Liver (tissue), 9 donors: ENCODE results near the gene CD247. TPM values are rescaled to one million over a fixed set of nuclear protein-coding genes. Genes with fewer than 3 reads are reported as not detected.

Experiments used
- DNase-seq: peaks from one replicate; pipeline ENCODE4 v3.0.0-alpha.2; 2017; ENCODE audit warnings: low spot score
- H3K27ac ChIP-seq, 2 donors: one replicate each; pipeline ENCODE4 v1.7.0; 2013; ENCODE audit warnings: inconsistent platforms in 2 of 2, low read length in 2 of 2, control low read depth in 1 of 2, low read depth in 1 of 2, mild to moderate bottlenecking in 1 of 2
- H3K27me3 ChIP-seq, 4 donors: one replicate each; pipeline versions ENCODE4 v1.6.1 to v1.7.0; 2013; ENCODE audit warnings: low read length in 3 of 4, inconsistent platforms in 1 of 4, mild to moderate bottlenecking in 1 of 4, moderate library complexity in 1 of 4; ENCODE audit not compliant: control insufficient read depth in 4 of 4, insufficient read depth in 4 of 4
- H3K36me3 ChIP-seq, 4 donors: one replicate each; pipeline versions ENCODE4 v1.6.1 to v1.7.0; 2013; ENCODE audit warnings: low read length in 3 of 4, mild to moderate bottlenecking in 3 of 4, low read depth in 1 of 4, moderate library complexity in 1 of 4; ENCODE audit not compliant: control insufficient read depth in 4 of 4, insufficient read depth in 3 of 4
- H3K4me1 ChIP-seq, 4 donors: one replicate each; pipeline versions ENCODE4 v1.6.1 to v1.7.0; 2013; ENCODE audit warnings: low read length in 3 of 4, mild to moderate bottlenecking in 3 of 4, moderate library complexity in 1 of 4; ENCODE audit not compliant: control insufficient read depth in 4 of 4, insufficient read depth in 4 of 4
- H3K4me3 ChIP-seq, 3 donors: one replicate each; pipeline versions ENCODE4 v1.6.1 to v1.7.0; 2013; ENCODE audit warnings: low read length in 3 of 3, control low read depth in 1 of 3, low read depth in 1 of 3, mild to moderate bottlenecking in 1 of 3
- H3K9ac ChIP-seq, 2 donors: one replicate each; pipeline ENCODE4 v1.7.0; 2013; ENCODE audit warnings: low read length in 2 of 2, mild to moderate bottlenecking in 2 of 2, moderate library complexity in 2 of 2, control low read depth in 1 of 2, low read depth in 1 of 2
- H3K9me3 ChIP-seq, 4 donors: one replicate each; pipeline versions ENCODE4 v1.6.1 to v1.7.0; 2013; ENCODE audit warnings: low read length in 3 of 4; ENCODE audit not compliant: control insufficient read depth in 4 of 4
- ATF3 ChIP-seq: IDR thresholded peaks from 2 replicates; pipeline ENCODE4 v1.6.1; 2016; ENCODE audit warnings: antibody characterized with exemption
- CTCF ChIP-seq: fragments of 150-350 bp; IDR thresholded peaks from 2 replicates; pipeline ENCODE4 v1.5.1; 2017; ENCODE audit warnings: improper control_type of control experiment, low read depth, low read length; ENCODE audit not compliant: missing input control
- EGR1 ChIP-seq, 2 donors: IDR thresholded peaks; 2 replicates each; pipeline ENCODE4 v1.6.1; 2016 to 2018; ENCODE audit warnings: antibody characterized with exemption in 2 of 2, low read depth in 2 of 2
- FOXA1 ChIP-seq: IDR thresholded peaks from 2 replicates; pipeline ENCODE4 v1.6.1; 2016; ENCODE audit warnings: antibody characterized with exemption
- FOXA2 ChIP-seq: IDR thresholded peaks from 2 replicates; pipeline ENCODE4 v1.6.1; 2016; ENCODE audit warnings: antibody characterized with exemption
- HNF4G ChIP-seq: IDR thresholded peaks from 2 replicates; pipeline ENCODE4 v1.6.1; 2016; ENCODE audit warnings: antibody characterized with exemption
- JUND ChIP-seq, 2 donors: IDR thresholded peaks; 2 replicates each; pipeline ENCODE4 v1.6.1; 2016; ENCODE audit warnings: antibody characterized with exemption in 2 of 2
- MAX ChIP-seq: IDR thresholded peaks from 2 replicates; pipeline ENCODE4 v1.6.1; 2016; ENCODE audit warnings: antibody characterized with exemption
- NR2F2 ChIP-seq: IDR thresholded peaks from 2 replicates; pipeline ENCODE4 v1.6.1; 2016; ENCODE audit warnings: antibody characterized with exemption
- RAD21 ChIP-seq, 2 donors: IDR thresholded peaks; 2 replicates each; pipeline ENCODE4 v1.6.1; 2016; ENCODE audit warnings: antibody characterized with exemption in 2 of 2, mild to moderate bottlenecking in 2 of 2
- RXRA ChIP-seq, 2 donors: IDR thresholded peaks; 2 replicates each; pipeline ENCODE4 v1.6.1; 2017 to 2018; ENCODE audit warnings: antibody characterized with exemption in 2 of 2, mild to moderate bottlenecking in 1 of 2
- SP1 ChIP-seq: IDR thresholded peaks from 2 replicates; pipeline ENCODE4 v1.6.1; 2018; ENCODE audit warnings: antibody characterized with exemption, mild to moderate bottlenecking
- TAF1 ChIP-seq: conservative IDR thresholded peaks from 2 replicates; pipeline ENCODE4 v1.6.1; 2016; ENCODE audit warnings: antibody characterized with exemption, mild to moderate bottlenecking
- YY1 ChIP-seq: IDR thresholded peaks from 2 replicates; pipeline ENCODE4 v1.6.1; 2016; ENCODE audit warnings: antibody characterized with exemption, mild to moderate bottlenecking
- ZBTB33 ChIP-seq: IDR thresholded peaks from 2 replicates; pipeline ENCODE4 v1.6.1; 2016; ENCODE audit warnings: antibody characterized with exemption
- WGBS: extraction: QIAGEN DNeasy Blood & Tissue Kit; methylation state at CpG from one replicate; pipeline ENCODE4 v1.1.7; 2013; 5-methylcytosine and 5-hydroxymethylcytosine counted together
- polyA plus RNA-seq, 2 donors: library from polyadenylated mRNA; stranded (reverse) in 1 of 2; unstranded in 1 of 2; fragments of 200-250 nt in 1 of 2; fragments of >200 nt in 1 of 2; fragmentation: Nextera tagmentation in 1 of 2; extraction: Ambion mirVana in 1 of 2; gene quantifications; one replicate each; pipeline versions ENCODE4 v1.2.1 to v1.2.3, GENCODE V29; 2013 to 2015
- total RNA-seq, 2 donors: library from RNA; depleted of rRNA; stranded (reverse); fragments of >200 nt; gene quantifications; one replicate each; pipeline ENCODE4 v1.2.3, GENCODE V29; 2014
- donor health status: healthy.
- donor health status: healthy.
- donor health status: healthy.
- donor health status: healthy.
- donor health status: healthy.

The CD247 gene
- total and polyA plus RNA-seq, 4 donors = 0.61 to 2.2 (median 1.6) TPM

GRCh38 chr1:167504467-167504827, 13.9 kb downstream of the CD247 start:
- Histone ChIP-seq H3K27ac (no peak overlapping the region), H3K9me3 (no peaks in the 10 kb centered on the region), H3K27me3 (peaks cover 0 to 7% (median 0%) of the 10 kb centered on the region in 4 donors), H3K4me1 (no peaks in the 10 kb centered on the region), H3K9ac (no peak overlapping the region), H3K36me3 (no peaks in the 10 kb centered on the region), H3K4me3 (no peak overlapping the region)
- TF ChIP-seq RAD21 (IDR thresholded peaks at IDR 0.05) = no peak
- no peak for TF ChIP-seq MAX
- TF ChIP-seq CTCF = no peak
- TF ChIP-seq ATF3 = no peak
- TF ChIP-seq FOXA1 = no peak
- TF ChIP-seq JUND (IDR thresholded peaks at IDR 0.05) = no peak
- no peak for TF ChIP-seq EGR1 (IDR thresholded peaks at IDR 0.05; ENCODE audit: low read depth in 2 of 2)
- TF ChIP-seq NR2F2 = no peak
- no peak for TF ChIP-seq YY1
- TF ChIP-seq HNF4G = no peak
- TF ChIP-seq ZBTB33 = no peak
- no peak for TF ChIP-seq TAF1
- TF ChIP-seq SP1 = no peak
- TF ChIP-seq RXRA (IDR thresholded peaks at IDR 0.05) = no peak
- TF ChIP-seq FOXA2 = no peak
- WGBS = 64% methylated on average over 3 of the region's 3 CpGs
- DNase-seq = no peak

- H3K27ac ChIP-seq = no peak overlapping the region
Observed at GRCh38 chr1:167503626-167504466, 14.5 kb downstream of the CD247 start.

More at GRCh38 chr1:167503626-167504466, 14.5 kb downstream of the CD247 start:
- 73% methylated on average over 14 of the region's 14 CpGs for WGBS
- DNase-seq = no peak
- no peaks in the 10 kb centered on the region for H3K9me3 ChIP-seq
- no peaks in the 10 kb centered on the region for H3K4me1 ChIP-seq
- H3K27me3 ChIP-seq = peaks cover 0 to 7% (median 0%) of the 10 kb centered on the region in 4 donors
- H3K4me3 ChIP-seq = no peak overlapping the region
- H3K36me3 ChIP-seq = no peaks in the 10 kb centered on the region
- H3K9ac ChIP-seq = no peak overlapping the region
- TF ChIP-seq RAD21 (IDR thresholded peaks at IDR 0.05) = no peak
- no peak for TF ChIP-seq SP1
- no peak for TF ChIP-seq ATF3
- no peak for TF ChIP-seq MAX
- TF ChIP-seq RXRA (IDR thresholded peaks at IDR 0.05) = no peak
- TF ChIP-seq FOXA1 = no peak
- no peak for TF ChIP-seq HNF4G
- TF ChIP-seq FOXA2 = no peak
- no peak for TF ChIP-seq NR2F2
- no peak for TF ChIP-seq JUND (IDR thresholded peaks at IDR 0.05)
